OCI-LY7 (cell line): ENCODE data around the gene ALDH6A1. TPM values are rescaled to one million over a fixed set of nuclear protein-coding genes. Genes with fewer than 3 reads are reported as not detected.

ENCODE experiments used
- BruUV-seq: library from RNA; stranded (reverse); fragments of 400-500 nt; replicated peaks from 2 replicates; lab custom pipeline; 2021; lab: Mats Ljungman, UMichigan
- CTCF ChIA-PET: fragments of 300-600 bp; sonication (Branson Sonifier 250); formaldehyde crosslinking; loops from one replicate; lab custom pipeline; 2022; ENCODE audit warnings: antibody characterized with exemption; ENCODE audit not compliant: unreplicated experiment; lab: Charles Lee
- POLR2A ChIA-PET: fragments of 300-600 bp; sonication (Branson Sonifier 250); formaldehyde crosslinking; loops from one replicate; lab custom pipeline; 2022; ENCODE audit warnings: antibody characterized with exemption; lab: Charles Lee
- DNase-seq: peaks from one replicate; pipeline ENCODE4 v3.0.0-alpha.2; 2015; ENCODE audit warnings: low spot score
- H2AFZ ChIP-seq: fragments of 200-600 bp; sonication (generic), shearing (Covaris generic); 2 replicates; pipeline ENCODE4 v1.6.1; 2014; ENCODE audit warnings: mild to moderate bottlenecking, antibody characterized with exemption, low read length, moderate library complexity
- H3K27ac ChIP-seq: fragments of 200-600 bp; sonication (generic); 2 replicates; pipeline ENCODE4 v1.5.1; 2014; ENCODE audit warnings: mixed run types, low read depth, mild to moderate bottlenecking, moderate library complexity, low read length, inconsistent platforms; ENCODE audit not compliant: poor library complexity, severe bottlenecking
- H3K36me3 ChIP-seq: fragments of 200-600 bp; sonication (generic); 2 replicates; pipeline ENCODE4 v1.6.1; 2014; ENCODE audit warnings: mild to moderate bottlenecking, antibody characterized with exemption, low read length, moderate library complexity, mixed read lengths; ENCODE audit not compliant: insufficient read depth
- H3K4me1 ChIP-seq: fragments of 200-600 bp; sonication (generic); 2 replicates; pipeline ENCODE4 v1.5.1; 2014; ENCODE audit warnings: mild to moderate bottlenecking, low read length; ENCODE audit not compliant: insufficient read depth, poor library complexity, severe bottlenecking
- H3K4me2 ChIP-seq: fragments of 200-600 bp; sonication (generic); 2 replicates; pipeline ENCODE4 v1.6.1; 2014; ENCODE audit warnings: mild to moderate bottlenecking, low read length
- H3K4me3 ChIP-seq: fragments of 200-600 bp; sonication (generic); 2 replicates; pipeline ENCODE4 v1.5.1; 2014; ENCODE audit warnings: mild to moderate bottlenecking, low read depth, low read length; ENCODE audit not compliant: poor library complexity, severe bottlenecking
- H3K79me2 ChIP-seq: fragments of 200-600 bp; sonication (generic); 2 replicates; pipeline ENCODE4 v1.6.1; 2016; ENCODE audit warnings: low read depth, mild to moderate bottlenecking, low read length, moderate library complexity, mixed read lengths; ENCODE audit not compliant: insufficient read depth
- H3K9me2 ChIP-seq: fragments of 200-600 bp; sonication (generic); 2 replicates; pipeline ENCODE4 v1.6.1; 2016; ENCODE audit warnings: mild to moderate bottlenecking, low read length, mixed read lengths; ENCODE audit not compliant: insufficient read depth
- H3K9me3 ChIP-seq: fragments of 200-600 bp; sonication (generic); 2 replicates; pipeline ENCODE4 v1.6.1; 2014; ENCODE audit warnings: mild to moderate bottlenecking, mixed run types, low read length, mixed read lengths
- H4K20me1 ChIP-seq: fragments of 200-600 bp; sonication (generic); 2 replicates; pipeline ENCODE4 v1.6.1; 2014; ENCODE audit warnings: mild to moderate bottlenecking, antibody characterized with exemption, low read length, moderate library complexity, mixed read lengths; ENCODE audit not compliant: insufficient read depth
- EZH2phosphoT487 ChIP-seq: fragments of 200-600 bp; sonication (generic); IDR thresholded peaks from 2 replicates; pipeline ENCODE4 v1.6.1; 2018; ENCODE audit warnings: low read depth, borderline replicate concordance, mild to moderate bottlenecking, mixed run types, antibody characterized with exemption, low read length, moderate library complexity, mixed read lengths
- intact Hi-C: fragments of 100-400 bp; cut with micrococcal nuclease; formaldehyde crosslinking; loops from one replicate; pipeline ENCODE4 v1.10.0; 2022; ENCODE audit not compliant: unreplicated experiment
- total RNA-seq, 2 experiments: library from RNA; depleted of rRNA in 1 of 2; stranded (reverse); fragments of >200 nt in 1 of 2; shearing (Covaris generic) in 1 of 2; gene quantifications; 2 replicates each; pipeline ENCODE4 v1.2.3, GENCODE V29; 2014 to 2022
- TF ChIP-seq, protein P1 (sequence below): fragments of 200-600 bp; sonication (generic); conservative IDR thresholded peaks from 2 replicates; pipeline ENCODE4 v1.5.1; 2014; ENCODE audit warnings: mild to moderate bottlenecking, antibody characterized with exemption, low read length, moderate library complexity, mixed read lengths

ALDH6A1 gene
- total RNA-seq, 2 experiments from 2014 or later, result 17.0 to 20.7 TPM

DNA sequence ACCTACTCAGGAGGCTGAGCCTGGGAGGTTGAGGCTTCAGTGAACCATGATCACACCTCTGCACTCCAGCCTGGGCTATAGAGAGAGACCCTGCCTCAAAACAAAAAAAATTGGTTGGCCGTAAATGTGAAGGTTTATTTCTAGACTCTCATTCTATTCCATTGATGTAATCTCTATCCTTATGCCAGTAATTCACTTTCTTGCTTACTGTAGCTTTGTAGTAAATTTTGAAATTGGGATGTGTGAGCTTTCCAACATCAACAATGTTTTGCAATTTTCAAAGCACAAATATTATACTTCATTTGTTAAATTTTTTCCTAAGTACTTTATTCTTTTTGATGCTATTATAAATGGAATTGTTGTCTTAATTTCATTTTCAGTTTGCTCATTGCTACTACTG lies 25.1 kb upstream of the ALDH6A1 start:
- Histone ChIP-seq H3K9me3 (no peaks in the 10 kb centered on the region), H3K27ac (no peak overlapping the region), H3K4me3 (no peak overlapping the region), H3K79me2 (no peaks in the 10 kb centered on the region), H3K9me2 (no peaks in the 10 kb centered on the region), H3K36me3 (peaks cover 26% of the 10 kb centered on the region), H2AFZ (no peak overlapping the region), H4K20me1 (no peaks in the 10 kb centered on the region), H3K4me1 (no peaks in the 10 kb centered on the region), H3K4me2 (no peak overlapping the region)
- TF ChIP-seq, protein P1, sequence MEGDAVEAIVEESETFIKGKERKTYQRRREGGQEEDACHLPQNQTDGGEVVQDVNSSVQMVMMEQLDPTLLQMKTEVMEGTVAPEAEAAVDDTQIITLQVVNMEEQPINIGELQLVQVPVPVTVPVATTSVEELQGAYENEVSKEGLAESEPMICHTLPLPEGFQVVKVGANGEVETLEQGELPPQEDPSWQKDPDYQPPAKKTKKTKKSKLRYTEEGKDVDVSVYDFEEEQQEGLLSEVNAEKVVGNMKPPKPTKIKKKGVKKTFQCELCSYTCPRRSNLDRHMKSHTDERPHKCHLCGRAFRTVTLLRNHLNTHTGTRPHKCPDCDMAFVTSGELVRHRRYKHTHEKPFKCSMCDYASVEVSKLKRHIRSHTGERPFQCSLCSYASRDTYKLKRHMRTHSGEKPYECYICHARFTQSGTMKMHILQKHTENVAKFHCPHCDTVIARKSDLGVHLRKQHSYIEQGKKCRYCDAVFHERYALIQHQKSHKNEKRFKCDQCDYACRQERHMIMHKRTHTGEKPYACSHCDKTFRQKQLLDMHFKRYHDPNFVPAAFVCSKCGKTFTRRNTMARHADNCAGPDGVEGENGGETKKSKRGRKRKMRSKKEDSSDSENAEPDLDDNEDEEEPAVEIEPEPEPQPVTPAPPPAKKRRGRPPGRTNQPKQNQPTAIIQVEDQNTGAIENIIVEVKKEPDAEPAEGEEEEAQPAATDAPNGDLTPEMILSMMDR, result no peak
- DNase-seq, result no peak
- intact Hi-C loops, result no loop called here
- BruUV-seq, result no TSS peak
- POLR2A ChIA-PET, result interaction anchor here (0.6 kb wide), 1 partner anchor 20 kb away, joined by 3 read pairs; no protein-coding TSS in a partner anchor
- CTCF ChIA-PET, result no interaction called here

DNA sequence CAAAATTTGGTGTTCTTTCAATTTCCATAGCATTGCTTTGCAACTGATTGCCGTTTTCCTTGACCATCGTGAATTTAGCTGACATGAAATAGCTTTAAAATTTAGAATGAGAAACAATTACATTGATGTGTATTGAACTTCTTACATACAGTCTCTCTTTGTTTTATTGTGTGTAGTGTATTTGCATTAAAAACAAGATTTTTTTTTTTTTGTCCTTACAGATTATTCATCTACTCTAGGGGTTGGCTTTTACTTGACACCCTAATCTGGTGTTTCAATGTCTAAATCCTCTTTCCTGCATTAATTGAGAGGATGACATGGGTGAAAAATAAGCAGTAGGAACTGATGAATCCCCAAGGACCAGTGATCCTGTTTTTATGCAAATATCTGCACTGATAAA lies 21.1 kb upstream of the ALDH6A1 start:
- no peaks in the 10 kb centered on the region for H3K9me2 ChIP-seq
- intact Hi-C loops, result no loop called here
- ChIA-PET CTCF (no interaction called here), POLR2A (no interaction called here)
- no peaks in the 10 kb centered on the region for H4K20me1 ChIP-seq
- no peak overlapping the region for H2AFZ ChIP-seq
- H3K27ac ChIP-seq, result no peak overlapping the region
- no TSS peak for BruUV-seq
- H3K4me2 ChIP-seq, result no peak overlapping the region
- no peak for DNase-seq
- no peak for TF ChIP-seq EZH2phosphoT487
- TF ChIP-seq, protein P1, result no peak
- H3K4me3 ChIP-seq, result no peak overlapping the region
- peaks cover 48% of the 10 kb centered on the region for H3K36me3 ChIP-seq
- H3K4me1 ChIP-seq, result no peaks in the 10 kb centered on the region
- no peaks in the 10 kb centered on the region for H3K9me3 ChIP-seq
- H3K79me2 ChIP-seq, result no peaks in the 10 kb centered on the region

DNA sequence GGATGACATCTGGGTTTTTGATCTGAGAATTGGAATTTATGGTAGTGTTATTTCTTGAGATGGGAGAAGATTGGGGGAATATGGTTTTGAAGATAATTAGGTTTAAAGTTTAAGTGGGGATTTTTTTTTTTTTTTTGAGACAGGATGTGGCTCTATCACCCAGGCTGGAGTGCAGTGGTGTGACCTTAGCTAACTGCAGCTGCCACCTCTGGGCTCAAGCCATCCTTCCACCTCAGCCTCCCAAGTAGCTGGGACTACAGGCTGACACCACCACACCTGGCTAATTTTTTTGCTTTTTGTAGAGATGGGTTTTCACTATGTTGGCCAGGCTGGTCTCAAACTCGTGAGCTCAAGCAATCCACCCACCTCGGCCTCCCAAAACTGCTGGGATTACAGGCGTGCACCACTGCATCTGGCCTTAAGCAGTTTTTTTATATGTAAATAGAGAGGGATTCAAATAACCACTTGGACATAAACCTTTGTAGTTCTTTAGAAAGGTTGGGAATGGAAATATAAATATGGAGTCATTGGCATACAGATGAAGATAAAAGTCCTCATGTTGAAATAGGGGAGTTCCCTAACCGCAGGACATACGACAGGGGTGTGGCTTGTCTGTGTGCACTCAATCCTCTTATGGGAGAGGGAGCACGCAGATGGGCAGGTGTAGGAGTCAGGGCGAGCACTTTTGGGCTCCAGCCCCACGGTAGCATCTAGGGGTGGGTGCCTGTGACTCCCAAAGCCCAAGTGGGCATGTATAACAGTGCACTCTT lies 5.2 kb upstream of the ALDH6A1 start:
- H3K27ac ChIP-seq, result no peak overlapping the region
- no peak for DNase-seq
- ChIA-PET POLR2A (no interaction called here), CTCF (no interaction called here)
- peaks cover 21% of the 10 kb centered on the region for H3K36me3 ChIP-seq
- no peak overlapping the region for H3K4me3 ChIP-seq
- no peaks in the 10 kb centered on the region for H3K9me2 ChIP-seq
- peaks cover 13% of the 10 kb centered on the region for H3K4me1 ChIP-seq
- H3K9me3 ChIP-seq, result no peaks in the 10 kb centered on the region
- no TSS peak for BruUV-seq
- H3K79me2 ChIP-seq, result peaks cover 27% of the 10 kb centered on the region
- intact Hi-C loops, result no loop called here
- no peak for TF ChIP-seq EZH2phosphoT487
- TF ChIP-seq, protein P1, result no peak
- no peak overlapping the region for H2AFZ ChIP-seq
- no peak overlapping the region for H3K4me2 ChIP-seq
- no peaks in the 10 kb centered on the region for H4K20me1 ChIP-seq
